ENCODE measurements around the gene PUS3.

PUS3 gene

DNA sequence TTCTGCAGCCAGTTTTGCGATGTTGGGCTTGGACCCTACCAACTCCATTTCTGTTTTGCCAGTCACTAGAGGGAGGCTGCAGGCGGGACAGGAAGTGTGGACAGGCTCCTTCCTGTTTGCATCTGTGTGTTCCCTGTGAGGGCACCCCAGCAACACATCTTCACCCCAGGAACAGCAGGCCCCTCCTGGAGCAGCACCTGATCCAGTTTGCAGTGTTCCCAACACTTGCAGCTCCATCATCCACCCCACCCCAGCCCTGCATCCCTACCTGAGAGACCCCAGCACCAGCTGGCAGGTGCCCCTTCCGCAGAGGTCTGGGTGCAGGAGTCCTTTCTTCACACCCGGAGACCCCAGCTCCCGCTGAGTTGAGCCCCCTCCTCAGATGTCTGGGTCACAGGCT, 35.4 kb upstream of the PUS3 start:
- no peaks in the 10 kb centered on the region for H3K9me3 ChIP-seq
- TF ChIP-seq, protein P1, sequence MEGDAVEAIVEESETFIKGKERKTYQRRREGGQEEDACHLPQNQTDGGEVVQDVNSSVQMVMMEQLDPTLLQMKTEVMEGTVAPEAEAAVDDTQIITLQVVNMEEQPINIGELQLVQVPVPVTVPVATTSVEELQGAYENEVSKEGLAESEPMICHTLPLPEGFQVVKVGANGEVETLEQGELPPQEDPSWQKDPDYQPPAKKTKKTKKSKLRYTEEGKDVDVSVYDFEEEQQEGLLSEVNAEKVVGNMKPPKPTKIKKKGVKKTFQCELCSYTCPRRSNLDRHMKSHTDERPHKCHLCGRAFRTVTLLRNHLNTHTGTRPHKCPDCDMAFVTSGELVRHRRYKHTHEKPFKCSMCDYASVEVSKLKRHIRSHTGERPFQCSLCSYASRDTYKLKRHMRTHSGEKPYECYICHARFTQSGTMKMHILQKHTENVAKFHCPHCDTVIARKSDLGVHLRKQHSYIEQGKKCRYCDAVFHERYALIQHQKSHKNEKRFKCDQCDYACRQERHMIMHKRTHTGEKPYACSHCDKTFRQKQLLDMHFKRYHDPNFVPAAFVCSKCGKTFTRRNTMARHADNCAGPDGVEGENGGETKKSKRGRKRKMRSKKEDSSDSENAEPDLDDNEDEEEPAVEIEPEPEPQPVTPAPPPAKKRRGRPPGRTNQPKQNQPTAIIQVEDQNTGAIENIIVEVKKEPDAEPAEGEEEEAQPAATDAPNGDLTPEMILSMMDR (IDR thresholded peaks at IDR 0.05) = no peak
- peak in 1 of 2 donors; percentile 50 for DNase-seq
- H3K36me3 ChIP-seq = no peaks in the 10 kb centered on the region
- no peak overlapping the region for H3K4me3 ChIP-seq
- no peak overlapping the region for H3K27ac ChIP-seq
- intact Hi-C loops (cut with DNase I; ENCODE audit: low total_unique reads) = no loop called here
- peaks cover 0 to 4% of the 10 kb centered on the region in 2 donors for H3K27me3 ChIP-seq
- no peaks in the 10 kb centered on the region for H3K4me1 ChIP-seq

DNA sequence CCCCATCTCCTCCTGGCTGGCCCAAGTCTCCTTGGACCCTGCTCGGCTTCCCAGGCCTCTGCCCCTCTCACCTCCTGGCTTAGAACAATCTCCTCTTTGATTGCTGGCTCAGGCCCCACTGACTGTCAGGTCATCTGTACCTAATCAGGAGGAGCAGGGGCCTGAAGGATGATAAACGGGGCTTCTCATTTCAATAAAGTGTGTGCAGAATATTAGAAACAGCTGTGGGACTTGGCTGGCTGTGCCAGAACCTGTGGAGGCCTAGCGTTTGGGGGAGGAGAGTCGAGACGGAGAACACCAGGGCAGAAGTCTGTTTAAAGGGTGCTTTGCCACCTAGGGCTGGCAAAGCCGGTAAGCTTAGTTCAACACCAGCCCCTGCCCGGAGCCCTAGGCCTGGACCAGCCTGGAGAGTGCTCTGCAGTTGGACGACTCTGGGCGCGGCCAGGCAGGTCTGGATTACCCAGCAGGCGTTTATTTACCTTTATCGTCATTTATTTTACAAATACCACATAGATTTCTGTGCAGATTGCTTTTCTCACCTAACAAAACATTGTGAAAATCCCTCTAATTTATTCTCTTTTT, 32.7 kb upstream of the PUS3 start:
- H3K36me3 ChIP-seq = no peaks in the 10 kb centered on the region

DNA sequence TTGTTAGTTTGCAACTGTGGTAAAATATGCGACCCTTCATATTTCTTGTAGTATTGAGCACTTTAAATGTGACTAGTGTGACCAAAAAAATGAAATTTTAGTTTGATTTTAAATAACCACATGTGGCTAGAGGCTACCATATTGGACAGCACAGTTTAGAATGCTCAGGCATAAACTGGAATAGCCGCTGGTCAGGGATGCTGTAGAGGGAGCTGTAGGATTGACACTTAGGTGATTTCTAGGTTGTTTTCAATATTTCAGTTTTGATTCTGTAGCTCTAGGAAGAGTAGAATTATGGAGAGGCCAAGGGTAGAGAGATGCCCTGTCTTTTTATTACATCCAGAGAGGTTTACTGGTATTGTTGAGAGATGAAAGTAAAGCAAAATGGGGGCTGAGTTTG, 32.0 kb upstream of the PUS3 start:
- Histone ChIP-seq H3K27me3 (peaks cover 0 to 18% of the 10 kb centered on the region in 2 donors), H3K4me1 (no peaks in the 10 kb centered on the region), H3K4me3 (no peak overlapping the region), H3K27ac (no peak overlapping the region), H3K36me3 (no peaks in the 10 kb centered on the region), H3K9me3 (no peaks in the 10 kb centered on the region)
- TF ChIP-seq, protein P1 (IDR thresholded peaks at IDR 0.05) = no peak
- intact Hi-C loops (cut with DNase I; ENCODE audit: low total_unique reads) = no loop called here
- DNase-seq = no peak

More for the DNA sequence above, 32.7 kb upstream of the PUS3 start:
- Histone ChIP-seq H3K27me3 (peaks cover 0 to 14% of the 10 kb centered on the region in 2 donors), H3K4me1 (no peaks in the 10 kb centered on the region), H3K27ac (no peak overlapping the region), H3K4me3 (no peak overlapping the region), H3K9me3 (no peaks in the 10 kb centered on the region)
- intact Hi-C loops (cut with DNase I; ENCODE audit: low total_unique reads) = no loop called here
- DNase-seq = peak in 1 of 2 donors; percentile 39
- TF ChIP-seq, protein P1 (IDR thresholded peaks at IDR 0.05) = no peak

DNA sequence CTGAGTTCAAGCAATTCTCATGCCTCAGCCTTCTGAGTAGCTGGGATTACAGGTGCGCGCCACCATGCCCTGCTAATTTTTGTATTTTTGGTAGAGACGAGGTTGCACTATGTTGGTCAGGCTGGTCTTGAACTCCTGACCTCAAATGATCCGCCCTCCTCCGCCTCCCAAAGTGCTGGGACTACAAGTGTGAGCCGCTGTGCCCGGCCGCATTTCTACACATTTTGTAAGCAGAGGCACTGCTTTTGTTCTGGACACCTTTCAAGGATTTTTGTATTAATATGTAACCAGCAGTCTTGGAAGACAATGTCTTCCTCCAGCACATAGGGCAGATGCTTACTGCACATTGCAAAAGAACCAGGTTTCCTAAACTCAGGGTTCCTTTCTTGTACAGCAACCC, 31.5 kb upstream of the PUS3 start:
- Histone ChIP-seq H3K36me3 (no peaks in the 10 kb centered on the region), H3K4me3 (no peak overlapping the region), H3K4me1 (no peaks in the 10 kb centered on the region), H3K27me3 (peaks cover 0 to 23% of the 10 kb centered on the region in 2 donors), H3K9me3 (no peaks in the 10 kb centered on the region), H3K27ac (no peak overlapping the region)
- intact Hi-C loops (cut with DNase I; ENCODE audit: low total_unique reads) = loop anchor here (5.0 kb wide), 1 partner anchor 253 kb away; no protein-coding TSS in a partner anchor
- TF ChIP-seq, protein P1 (IDR thresholded peaks at IDR 0.05) = no peak
- peak in 1 of 2 donors; percentile 17 for DNase-seq

DNA sequence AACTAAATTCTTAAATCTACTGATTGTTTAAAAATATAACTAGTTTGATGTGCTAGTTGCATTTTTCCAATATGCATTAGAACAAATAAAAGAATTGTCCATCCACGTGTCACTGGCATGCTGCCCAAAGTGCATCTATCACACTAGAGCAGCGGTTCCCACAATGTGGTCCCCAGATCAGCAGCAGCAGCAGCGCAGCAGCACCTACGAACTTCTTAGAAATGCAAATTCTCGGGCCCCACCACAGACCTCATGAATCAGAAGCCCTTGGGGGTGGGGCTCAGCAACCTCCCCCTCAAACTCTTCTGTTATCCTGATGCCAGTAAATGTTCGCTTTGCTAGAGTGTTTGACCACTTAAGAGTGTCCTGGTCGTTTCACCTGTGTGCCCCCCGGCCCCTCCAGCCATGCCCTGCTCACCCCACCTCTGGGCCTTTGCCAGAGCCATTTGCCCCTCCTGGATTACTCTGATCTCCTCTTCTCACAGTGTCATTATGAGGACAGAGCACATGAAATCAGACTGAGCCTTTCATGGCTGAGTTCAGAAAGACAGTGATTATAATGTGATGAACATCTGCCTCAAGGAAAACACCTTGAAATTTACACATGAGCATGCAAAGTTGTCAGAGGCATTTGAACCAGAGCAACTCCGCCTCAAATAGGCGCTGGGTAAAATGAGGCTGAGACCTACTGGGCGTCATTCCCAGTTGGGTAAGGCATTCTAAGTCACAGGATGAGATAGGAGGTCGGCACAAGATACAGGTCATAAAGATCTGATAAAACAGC, 30.2 kb upstream of the PUS3 start:
- Histone ChIP-seq H3K27ac (no peak overlapping the region), H3K9me3 (no peaks in the 10 kb centered on the region), H3K4me1 (no peaks in the 10 kb centered on the region), H3K4me3 (no peak overlapping the region), H3K36me3 (no peaks in the 10 kb centered on the region), H3K27me3 (peaks cover 0 to 27% of the 10 kb centered on the region in 2 donors)
- DNase-seq = peak in 1 of 2 donors; percentile 38
- intact Hi-C loops (cut with DNase I; ENCODE audit: low total_unique reads) = loop anchor here (5.0 kb wide), 1 partner anchor 254 kb away; no protein-coding TSS in a partner anchor
- TF ChIP-seq, protein P1 (IDR thresholded peaks at IDR 0.05) = no peak

Measured in tibial artery (tissue), 4 donors.